BLaER1 (cell line): ENCODE results near the gene HNMT.
"Not testable (repeated sequence)": the region's sequence is repeated elsewhere in the genome, so short reads cannot be mapped to it uniquely, and the experiment has no call there.

Experiments
- H3K27ac ChIP-seq: shearing (Covaris generic); formaldehyde crosslinking; 2 replicates; pipeline ENCODE4 v1.8.1; 2022
- H3K27me3 ChIP-seq: shearing (Covaris generic); formaldehyde crosslinking; 2 replicates; pipeline ENCODE4 v1.8.1; 2022
- H3K36me3 ChIP-seq: shearing (Covaris generic); formaldehyde crosslinking; 2 replicates; pipeline ENCODE4 v1.8.1; 2022
- H3K4me1 ChIP-seq: shearing (Covaris generic); formaldehyde crosslinking; 2 replicates; pipeline ENCODE4 v1.8.1; 2022
- H3K4me2 ChIP-seq: shearing (Covaris generic); formaldehyde crosslinking; 2 replicates; pipeline ENCODE4 v1.8.1; 2022
- H3K4me3 ChIP-seq: shearing (Covaris generic); formaldehyde crosslinking; 2 replicates; pipeline ENCODE4 v1.8.1; 2022
- H3K9ac ChIP-seq: shearing (Covaris generic); formaldehyde crosslinking; 2 replicates; pipeline ENCODE4 v1.8.1; 2022
- H3K9me3 ChIP-seq: shearing (Covaris generic); formaldehyde crosslinking; 2 replicates; pipeline ENCODE4 v1.8.1; 2022
- H4K20me1 ChIP-seq: shearing (Covaris generic); formaldehyde crosslinking; 2 replicates; pipeline ENCODE4 v1.8.1; 2022
- Cebpa-rat ChIP-seq: shearing (Covaris generic); IDR thresholded peaks from 2 replicates; pipeline ENCODE4 v1.8.1; 2022

Gene HNMT

DNA sequence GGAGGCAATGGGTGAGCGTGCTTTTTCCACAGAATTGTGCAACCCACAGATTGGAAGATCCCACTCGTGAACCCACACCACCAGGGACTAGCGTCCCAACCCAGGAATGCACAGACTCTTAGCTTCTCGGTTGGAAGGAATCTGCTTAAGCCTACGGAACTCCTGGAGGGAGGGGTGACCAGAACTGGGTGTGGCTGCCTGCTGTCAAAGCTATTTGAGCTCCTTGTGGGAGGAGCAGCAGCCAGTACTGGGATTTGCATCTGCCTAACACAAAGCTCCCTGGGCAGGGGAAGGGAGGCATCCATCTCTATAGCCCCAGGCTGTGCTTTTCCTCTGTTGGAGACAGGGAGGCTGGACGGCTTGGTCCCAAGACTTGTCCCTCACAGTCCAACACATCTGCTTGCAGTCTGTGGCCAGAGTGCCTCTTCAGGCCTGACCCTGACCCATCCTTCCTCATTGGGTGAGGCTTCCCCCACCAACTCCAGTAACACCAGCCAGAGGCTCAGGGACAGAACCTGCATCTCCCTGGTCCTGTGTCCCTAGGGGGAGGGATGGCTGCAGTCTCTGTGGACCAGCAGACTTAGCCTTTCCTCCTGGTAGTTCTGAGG, 27.9 kb downstream of the HNMT start:
- Histone ChIP-seq H4K20me1 (no peaks in the 10 kb centered on the region), H3K4me3 (no peak overlapping the region), H3K9ac (no peak overlapping the region), H3K4me2 (no peak overlapping the region), H3K27me3 (no peaks in the 10 kb centered on the region), H3K9me3 (peaks cover 23% of the 10 kb centered on the region), H3K27ac (no peak overlapping the region), H3K4me1 (no peaks in the 10 kb centered on the region), H3K36me3 (no peaks in the 10 kb centered on the region)
- TF ChIP-seq Cebpa-rat = no peak

DNA sequence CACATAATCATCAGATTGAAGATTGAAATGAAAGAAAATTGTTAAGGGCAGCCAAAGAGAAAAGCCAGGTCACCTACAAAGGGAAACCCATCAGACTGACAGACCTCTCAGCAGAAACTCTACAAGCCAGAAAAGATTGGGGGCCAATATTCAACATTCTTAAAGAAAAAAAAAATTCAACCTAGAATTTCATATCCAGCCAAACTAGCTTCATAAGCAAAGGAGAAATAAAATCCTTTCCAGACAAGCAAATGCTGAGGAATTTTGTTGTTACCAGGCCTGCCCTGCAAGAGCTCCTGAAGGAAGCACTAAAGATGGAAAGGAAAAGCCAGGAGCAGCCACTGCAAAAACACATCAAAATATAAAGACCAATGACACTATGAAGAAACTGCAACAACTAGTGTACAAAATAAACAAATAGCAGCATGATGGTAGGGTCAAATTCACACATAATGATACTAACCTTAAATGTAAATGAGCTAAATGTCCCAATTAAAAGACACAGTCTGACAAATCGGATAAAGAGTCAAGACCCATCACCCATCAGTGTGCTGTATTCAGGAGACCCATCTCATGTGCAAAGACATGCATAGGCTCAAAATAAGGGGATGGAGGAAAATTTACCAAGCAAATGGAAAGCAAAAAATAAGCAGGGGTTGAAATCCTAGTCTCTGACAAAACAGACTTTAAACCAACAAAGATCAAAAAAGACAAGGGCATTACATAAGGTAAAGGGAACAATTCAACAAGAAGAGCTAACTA, 29.6 kb downstream of the HNMT start:
- not testable (repeated sequence) for H3K4me3 ChIP-seq, H3K4me2 ChIP-seq, H4K20me1 ChIP-seq, H3K9ac ChIP-seq, H3K27me3 ChIP-seq, H3K4me1 ChIP-seq, H3K27ac ChIP-seq, H3K36me3 ChIP-seq
- peaks cover 23% of the 10 kb centered on the region for H3K9me3 ChIP-seq

DNA sequence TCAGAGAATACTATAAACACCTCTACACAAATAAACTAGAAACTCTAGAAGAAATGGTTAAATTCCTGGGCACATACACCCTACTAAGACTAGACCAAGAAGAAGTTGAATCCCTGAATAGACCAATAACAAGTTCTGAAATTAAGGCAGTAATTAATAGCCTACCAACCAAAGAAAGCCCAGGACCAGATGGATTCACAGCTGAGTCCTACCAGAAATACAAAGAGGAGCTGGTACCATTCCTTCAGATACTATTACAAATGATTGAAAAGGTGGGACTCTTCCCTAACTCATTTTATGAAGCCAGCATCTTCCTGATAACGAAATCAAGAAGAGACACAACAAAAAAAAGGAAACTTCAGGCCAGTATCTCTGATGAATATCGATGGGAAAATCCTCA, 31.1 kb downstream of the HNMT start:
- peaks cover 23% of the 10 kb centered on the region for H3K9me3 ChIP-seq
- H4K20me1 ChIP-seq, H3K27ac ChIP-seq, H3K36me3 ChIP-seq, H3K4me3 ChIP-seq, H3K4me2 ChIP-seq, H3K9ac ChIP-seq, H3K4me1 ChIP-seq, H3K27me3 ChIP-seq: not testable (repeated sequence)

GRCh38 chr2:137996158-137996557, 31.9 kb downstream of the HNMT start:
- not testable (repeated sequence) for H3K4me1 ChIP-seq, H3K9ac ChIP-seq, H3K4me2 ChIP-seq, H4K20me1 ChIP-seq, H3K27me3 ChIP-seq, H3K27ac ChIP-seq, H3K36me3 ChIP-seq, H3K4me3 ChIP-seq
- H3K9me3 ChIP-seq = peaks cover 23% of the 10 kb centered on the region

DNA sequence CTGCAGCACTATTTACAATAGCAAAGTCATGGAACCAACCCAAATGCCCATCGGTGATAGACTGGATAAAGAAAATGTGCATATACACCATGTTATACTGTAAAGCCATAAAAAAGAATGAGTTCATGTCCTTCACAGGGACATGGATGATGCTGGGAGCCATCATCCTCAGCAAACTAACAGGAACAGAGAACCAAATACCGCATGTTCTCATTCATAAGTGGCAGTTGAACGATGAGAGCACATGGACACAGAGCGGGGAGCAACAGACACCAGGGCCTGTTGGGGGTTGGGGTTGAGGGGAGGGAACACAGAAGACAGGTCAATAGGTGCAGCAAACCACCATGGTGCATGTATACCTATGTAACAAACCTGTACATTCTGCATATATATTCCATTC, 33.5 kb downstream of the HNMT start:
- Histone ChIP-seq H3K4me3 (no peak overlapping the region), H3K9me3 (peaks cover 14% of the 10 kb centered on the region), H3K4me2 (no peak overlapping the region), H3K27ac (no peak overlapping the region), H3K4me1 (no peaks in the 10 kb centered on the region), H4K20me1 (no peaks in the 10 kb centered on the region), H3K36me3 (no peaks in the 10 kb centered on the region), H3K9ac (no peak overlapping the region), H3K27me3 (no peaks in the 10 kb centered on the region)
- TF ChIP-seq Cebpa-rat = no peak

DNA sequence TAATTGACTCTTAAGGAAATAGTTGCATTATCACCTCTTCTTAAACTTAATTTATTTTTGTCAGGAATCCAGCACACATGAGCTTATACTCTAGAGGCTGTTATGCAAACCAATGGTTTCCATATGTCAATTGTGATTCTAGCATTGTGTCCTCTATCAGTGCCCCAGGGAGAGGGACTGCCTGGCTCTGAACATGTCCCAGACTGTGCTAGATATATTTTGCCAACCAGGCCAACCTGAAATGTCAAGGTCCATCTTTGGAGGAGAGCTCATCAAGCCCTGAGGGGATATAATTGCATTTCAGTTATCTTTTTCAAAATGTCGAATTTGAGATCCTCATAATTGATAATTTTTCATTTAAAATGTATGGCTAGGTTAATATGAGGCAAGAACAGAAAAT, 34.2 kb downstream of the HNMT start:
- no peaks in the 10 kb centered on the region for H4K20me1 ChIP-seq
- TF ChIP-seq Cebpa-rat = no peak
- no peak overlapping the region for H3K4me3 ChIP-seq
- no peak overlapping the region for H3K27ac ChIP-seq
- H3K9ac ChIP-seq = no peak overlapping the region
- no peak overlapping the region for H3K4me2 ChIP-seq
- H3K36me3 ChIP-seq = no peaks in the 10 kb centered on the region
- peaks cover 6% of the 10 kb centered on the region for H3K9me3 ChIP-seq
- no peaks in the 10 kb centered on the region for H3K27me3 ChIP-seq
- no peaks in the 10 kb centered on the region for H3K4me1 ChIP-seq

DNA sequence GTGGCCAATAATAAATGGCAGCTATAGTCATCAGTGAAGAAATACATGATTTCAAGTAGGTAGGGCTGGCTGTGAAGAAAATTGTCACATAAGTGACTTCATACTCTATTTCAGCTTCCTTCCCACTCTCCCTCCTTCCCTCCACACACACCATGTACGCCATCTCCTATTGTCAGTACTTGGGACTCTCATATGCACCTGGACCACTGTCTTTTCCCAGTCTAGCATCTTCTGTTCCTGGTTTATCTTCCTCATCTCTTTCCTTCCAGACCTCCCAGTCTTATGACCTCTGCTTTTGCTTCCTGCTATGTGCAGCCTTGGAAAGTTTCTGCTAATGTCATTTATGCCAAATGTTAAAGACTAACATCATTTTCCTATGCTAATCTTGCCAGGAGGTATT, 35.0 kb downstream of the HNMT start:
- Histone ChIP-seq H3K4me3 (no peak overlapping the region), H3K27ac (no peak overlapping the region), H3K27me3 (no peaks in the 10 kb centered on the region), H3K4me1 (no peaks in the 10 kb centered on the region), H3K36me3 (no peaks in the 10 kb centered on the region), H4K20me1 (no peaks in the 10 kb centered on the region), H3K9ac (no peak overlapping the region), H3K9me3 (no peaks in the 10 kb centered on the region), H3K4me2 (no peak overlapping the region)
- no peak for TF ChIP-seq Cebpa-rat

- no peaks in the 10 kb centered on the region for H3K27me3 ChIP-seq
- no peak overlapping the region for H3K9ac ChIP-seq
- no peak overlapping the region for H3K4me3 ChIP-seq
- H3K4me1 ChIP-seq = no peaks in the 10 kb centered on the region
- no peak for TF ChIP-seq Cebpa-rat
- no peak overlapping the region for H3K27ac ChIP-seq
- no peaks in the 10 kb centered on the region for H3K36me3 ChIP-seq
- no peak overlapping the region for H3K4me2 ChIP-seq
- H4K20me1 ChIP-seq = no peaks in the 10 kb centered on the region
- no peaks in the 10 kb centered on the region for H3K9me3 ChIP-seq
These were observed 35.7 kb downstream of the HNMT start for GRCh38 chr2:138000009-138000408.

GRCh38 chr2:138000796-138001195, 36.5 kb downstream of the HNMT start:
- no peak overlapping the region for H3K9ac ChIP-seq
- no peaks in the 10 kb centered on the region for H3K4me1 ChIP-seq
- no peak overlapping the region for H3K27ac ChIP-seq
- H4K20me1 ChIP-seq = no peaks in the 10 kb centered on the region
- no peaks in the 10 kb centered on the region for H3K9me3 ChIP-seq
- no peaks in the 10 kb centered on the region for H3K27me3 ChIP-seq
- H3K36me3 ChIP-seq = no peaks in the 10 kb centered on the region
- H3K4me2 ChIP-seq = no peak overlapping the region
- no peak for TF ChIP-seq Cebpa-rat
- H3K4me3 ChIP-seq = no peak overlapping the region

GRCh38 chr2:138003411-138003810, 39.1 kb downstream of the HNMT start:
- Histone ChIP-seq H4K20me1 (no peaks in the 10 kb centered on the region), H3K9ac (no peak overlapping the region), H3K9me3 (no peaks in the 10 kb centered on the region), H3K27me3 (no peaks in the 10 kb centered on the region), H3K4me1 (no peaks in the 10 kb centered on the region), H3K36me3 (no peaks in the 10 kb centered on the region), H3K4me3 (no peak overlapping the region), H3K27ac (no peak overlapping the region), H3K4me2 (no peak overlapping the region)
- no peak for TF ChIP-seq Cebpa-rat

GRCh38 chr2:138007431-138007830, 43.2 kb downstream of the HNMT start:
- no peak overlapping the region for H3K27ac ChIP-seq

More at GRCh38 chr2:138007431-138007830, 43.2 kb downstream of the HNMT start:
- no peaks in the 10 kb centered on the region for H4K20me1 ChIP-seq
- H3K4me1 ChIP-seq = no peaks in the 10 kb centered on the region
- no peaks in the 10 kb centered on the region for H3K9me3 ChIP-seq
- no peaks in the 10 kb centered on the region for H3K27me3 ChIP-seq
- no peak for TF ChIP-seq Cebpa-rat
- no peak overlapping the region for H3K4me3 ChIP-seq
- H3K36me3 ChIP-seq = no peaks in the 10 kb centered on the region
- no peak overlapping the region for H3K9ac ChIP-seq
- no peak overlapping the region for H3K4me2 ChIP-seq
